SK-N-SH (cell line): ENCODE measurements around the gene ADAMTS2. TPM values are rescaled to one million over a fixed set of nuclear protein-coding genes. Genes with fewer than 3 reads are reported as not detected.

Experiments
- CTCF ChIA-PET: fragments of 300-600, 350-600 bp; formaldehyde crosslinking; extraction: SDS; loops from one replicate; lab custom pipeline; 2021; lab: Yijun Ruan, JAX
- POLR2A ChIA-PET: fragments of 350-600 bp; sonication (Branson Sonifier 250); formaldehyde crosslinking; extraction: SDS; loops from one replicate; lab custom pipeline; 2020; ENCODE audit warnings: antibody characterized with exemption, inconsistent platforms; lab: Yijun Ruan, JAX
- DNase-seq: peaks from one replicate; pipeline ENCODE4 v3.0.0; 2012
- H2AFZ ChIP-seq: fragments of 200-600 bp; sonication (generic); 2 replicates; pipeline ENCODE4 v1.8.1; 2016; ENCODE audit warnings: antibody characterized with exemption, mild to moderate bottlenecking, low read depth
- H3F3A ChIP-seq: fragments of 200-600 bp; sonication (generic); replicated peaks from 2 replicates; pipeline ENCODE3; 2016; ENCODE audit warnings: antibody characterized with exemption, mild to moderate bottlenecking; ENCODE audit not compliant: insufficient read depth
- H3K27ac ChIP-seq, 2 experiments: fragments of 200-500 bp in 1 of 2; fragments of 200-600 bp in 1 of 2; sonication (Bioruptor generic) in 1 of 2; sonication (generic), shearing (Covaris generic) in 1 of 2; 2 replicates each; pipeline versions ENCODE4 v1.5.1 to v1.6.1; 2014 to 2016; ENCODE audit warnings: low read depth in 2 of 2, inconsistent platforms in 1 of 2, low read length in 1 of 2, mild to moderate bottlenecking in 1 of 2, mixed read lengths in 1 of 2
- H3K27me3 ChIP-seq: fragments of 200-600 bp; sonication (generic), shearing (Covaris generic); 2 replicates; pipeline ENCODE4 v1.6.1; 2016; ENCODE audit warnings: mixed run types; ENCODE audit not compliant: insufficient read depth
- H3K36me3 ChIP-seq, 2 experiments: fragments of 200-500 bp in 1 of 2; fragments of 200-600 bp in 1 of 2; sonication (Bioruptor generic) in 1 of 2; sonication (generic) in 1 of 2; replicated peaks in 1 of 2; 2 replicates each; pipeline versions ENCODE3 to v1.5.1; 2014 to 2016; ENCODE audit warnings: low read length in 1 of 2, mild to moderate bottlenecking in 1 of 2; ENCODE audit not compliant: insufficient read depth in 2 of 2, control insufficient read depth in 1 of 2
- H3K4me1 ChIP-seq, 2 experiments: fragments of 200-500 bp in 1 of 2; fragments of 200-600 bp in 1 of 2; sonication (Bioruptor generic) in 1 of 2; sonication (generic), shearing (Covaris generic) in 1 of 2; 2 replicates each; pipeline versions ENCODE4 v1.5.1 to v1.6.1; 2014 to 2016; ENCODE audit warnings: low read depth in 1 of 2, low read length in 1 of 2, mixed run types in 1 of 2; ENCODE audit not compliant: insufficient read depth in 2 of 2, control insufficient read depth in 1 of 2
- H3K4me2 ChIP-seq: fragments of 200-600 bp; sonication (generic), shearing (Covaris generic); 2 replicates; pipeline ENCODE4 v1.6.1; 2017; ENCODE audit warnings: mixed run types
- H3K4me3 ChIP-seq, 2 experiments: fragments of 200-500 bp in 1 of 2; fragments of 200-600 bp in 1 of 2; sonication (Bioruptor generic) in 1 of 2; sonication (generic), shearing (Covaris generic) in 1 of 2; 2 replicates each; pipeline versions ENCODE4 v1.5.1 to v1.8.1; 2014 to 2016; ENCODE audit warnings: low read depth in 2 of 2, inconsistent platforms in 1 of 2, low read length in 1 of 2, mild to moderate bottlenecking in 1 of 2, mixed read lengths in 1 of 2, moderate library complexity in 1 of 2
- H3K79me2 ChIP-seq: fragments of 200-600 bp; sonication (generic); 2 replicates; pipeline ENCODE4 v1.8.1; 2017; ENCODE audit warnings: mild to moderate bottlenecking; ENCODE audit not compliant: insufficient read depth
- H3K9ac ChIP-seq: fragments of 200-600 bp; sonication (generic); 2 replicates; pipeline ENCODE4 v1.6.1; 2017; ENCODE audit warnings: mixed run types
- H3K9me2 ChIP-seq: fragments of 200-600 bp; sonication (generic); 2 replicates; pipeline ENCODE4 v1.6.1; 2017; ENCODE audit warnings: mixed run types
- H3K9me3 ChIP-seq: fragments of 200-600 bp; sonication (generic); 2 replicates; pipeline ENCODE4 v1.6.1; 2017; ENCODE audit warnings: mixed run types, mild to moderate bottlenecking, moderate library complexity
- H4K20me1 ChIP-seq: fragments of 200-600 bp; sonication (generic); 2 replicates; pipeline ENCODE4 v1.6.1; 2017; ENCODE audit warnings: mild to moderate bottlenecking, mixed run types; ENCODE audit not compliant: insufficient read depth
- CHD2 ChIP-seq: fragments of 150-350 bp; IDR thresholded peaks from 2 replicates; pipeline ENCODE4 v1.6.1; 2018; ENCODE audit warnings: low read length; ENCODE audit not compliant: partially characterized antibody
- ELF1 ChIP-seq: IDR thresholded peaks from 2 replicates; pipeline ENCODE4 v1.4.0; 2012
- EP300 ChIP-seq, 2 experiments: IDR thresholded peaks; 2 replicates each; pipeline versions ENCODE4 v1.4.0 to v1.6.1; 2012; ENCODE audit warnings: borderline replicate concordance in 1 of 2, low read depth in 1 of 2, low read length in 1 of 2
- EZH2phosphoT487 ChIP-seq: fragments of 200-600 bp; sonication (generic); IDR thresholded peaks from 2 replicates; pipeline ENCODE4 v1.6.1; 2017; ENCODE audit warnings: low read depth, mixed run types, mild to moderate bottlenecking, antibody characterized with exemption, moderate library complexity, borderline replicate concordance
- FOXJ3 ChIP-seq: sonication (generic); formaldehyde crosslinking; IDR thresholded peaks from 2 replicates; pipeline ENCODE4 v1.5.1; 2020; ENCODE audit warnings: mild to moderate bottlenecking, missing genetic modification reagents
- FOXM1 ChIP-seq: IDR thresholded peaks from 2 replicates; pipeline ENCODE4 v1.4.0; 2012; ENCODE audit warnings: low read depth, mild to moderate bottlenecking
- GATA2 ChIP-seq: sonication (generic); formaldehyde crosslinking; IDR thresholded peaks from 2 replicates; pipeline ENCODE4 v1.5.0; 2020; ENCODE audit warnings: mild to moderate bottlenecking, missing genetic modification reagents
- IRF3 ChIP-seq: fragments of 150-350 bp; IDR thresholded peaks from 2 replicates; pipeline ENCODE4 v1.6.1; 2016; ENCODE audit warnings: mild to moderate bottlenecking, low read depth, low read length
- NFIC ChIP-seq: IDR thresholded peaks from 2 replicates; pipeline ENCODE4 v1.4.0; 2012; ENCODE audit warnings: borderline replicate concordance
- NRF1 ChIP-seq: IDR thresholded peaks from 2 replicates; pipeline ENCODE4 v1.6.1; 2012; ENCODE audit warnings: low read depth, mild to moderate bottlenecking, low read length
- RAD21 ChIP-seq: IDR thresholded peaks from 2 replicates; pipeline ENCODE4 v1.6.1; 2012; ENCODE audit warnings: mild to moderate bottlenecking, low read length
- RCOR1 ChIP-seq: fragments of 150-350 bp; IDR thresholded peaks from 2 replicates; pipeline ENCODE4 v1.6.1; 2017; ENCODE audit warnings: antibody characterized with exemption, low read length
- REST ChIP-seq: IDR thresholded peaks from 2 replicates; pipeline ENCODE4 v1.6.1; 2012; ENCODE audit warnings: mild to moderate bottlenecking, low read depth, low read length, moderate library complexity
- RFX5 ChIP-seq: IDR thresholded peaks from 2 replicates; pipeline ENCODE4 v1.6.1; 2012; ENCODE audit warnings: mild to moderate bottlenecking, improper control_type of control experiment, low read length
- RXRA ChIP-seq: IDR thresholded peaks from 2 replicates; pipeline ENCODE4 v1.4.0; 2012; ENCODE audit warnings: low read depth, mild to moderate bottlenecking, borderline replicate concordance
- SIN3A ChIP-seq: IDR thresholded peaks from 2 replicates; pipeline ENCODE4 v1.6.1; 2012; ENCODE audit warnings: low read depth, mild to moderate bottlenecking, low read length, moderate library complexity, borderline replicate concordance
- SMC3 ChIP-seq: IDR thresholded peaks from 2 replicates; pipeline ENCODE4 v1.6.1; 2012; ENCODE audit warnings: low read depth, low read length, improper control_type of control experiment
- TEAD4 ChIP-seq: IDR thresholded peaks from 2 replicates; pipeline ENCODE4 v1.4.0; 2012; ENCODE audit warnings: mild to moderate bottlenecking, borderline replicate concordance; ENCODE audit not compliant: insufficient read depth
- USF1 ChIP-seq: IDR thresholded peaks from 2 replicates; pipeline ENCODE4 v1.4.0; 2012; ENCODE audit warnings: low read depth, borderline replicate concordance
- WGBS: methylation state at CpG from one replicate; pipeline ENCODE4 v1.1.6; 2017; ENCODE audit warnings: low lambda C conversion rate; 5-methylcytosine and 5-hydroxymethylcytosine counted together
- polyA plus RNA-seq, 3 experiments: library from polyadenylated mRNA; depleted of rRNA; stranded (reverse); fragments of >200 nt; gene quantifications; 2 replicates each; pipeline ENCODE4 v1.2.3, GENCODE V29; 2012

The ADAMTS2 gene
- polyA plus RNA-seq, 1 of the 3 experiments (the other 2 are of a cell fraction), result 0.12 TPM

- H2AFZ ChIP-seq, result no peak overlapping the region
- 59% methylated on average over 10 of the region's 10 CpGs for WGBS
- no peak overlapping the region for H3K4me2 ChIP-seq
- H3K4me3 ChIP-seq, result no peak overlapping the region
- TF ChIP-seq RFX5, result no peak
- no peak for TF ChIP-seq SMC3
- TF ChIP-seq TEAD4, result no peak
- no peak for TF ChIP-seq EP300 (IDR thresholded peaks at IDR 0.05; ENCODE audit: borderline replicate concordance in 1 of 2, low read depth in 1 of 2, low read length in 1 of 2)
- no peak for TF ChIP-seq IRF3
- TF ChIP-seq RXRA, result no peak
- H3K27me3 ChIP-seq, result no peaks in the 10 kb centered on the region
- H4K20me1 ChIP-seq, result no peaks in the 10 kb centered on the region
- ChIA-PET POLR2A (interaction anchor here (1.4 to 1.8 kb wide), 2 partner anchors 24 to 26 kb away, joined by 6 read pairs; no protein-coding TSS in a partner anchor), CTCF (interaction anchor here (0.6 to 1.4 kb wide), 5 partner anchors 11 to 182 kb away, joined by 3 to 4 read pairs (median 3); no protein-coding TSS in a partner anchor)
- peaks cover 0 to 77% of the 10 kb centered on the region in 2 experiments; a peak in 2 of 4 replicates for H3K4me1 ChIP-seq
- H3F3A ChIP-seq, result no peaks in the 10 kb centered on the region
- no peaks in the 10 kb centered on the region for H3K36me3 ChIP-seq
- no peaks in the 10 kb centered on the region for H3K9me3 ChIP-seq
- peak overlapping the region in 1 of 2 experiments; percentile 99; a peak in 2 of 4 replicates for H3K27ac ChIP-seq
- H3K9ac ChIP-seq, result no peak overlapping the region
- DNase-seq, result no peak
- H3K9me2 ChIP-seq, result no peaks in the 10 kb centered on the region
- H3K79me2 ChIP-seq, result no peaks in the 10 kb centered on the region
These were observed 33.7 kb downstream of the ADAMTS2 start for GRCh38 chr5:179311581-179311980.

- CTCF ChIA-PET, result interaction anchor here (1.1 to 1.7 kb wide), 5 partner anchors 12 to 183 kb away, joined by 3 to 9 read pairs (median 3); no protein-coding TSS in a partner anchor
- H3K27ac ChIP-seq, result peak overlapping the region in 1 of 2 experiments; percentile 99; a peak in 2 of 4 replicates
- TF ChIP-seq USF1 (no peak), ELF1 (no peak), NRF1 (no peak), RXRA (no peak), RAD21 (peak; percentile 19; the same call in 1 of the 2 replicates), EP300 (IDR thresholded peaks at IDR 0.05; ENCODE audit: borderline replicate concordance in 1 of 2, low read depth in 1 of 2, low read length in 1 of 2) (peak in 1 of 2 experiments; percentile 61; a peak in 1 of 4 replicates), RCOR1 (0 out of 2 replicates have a peak, but pooled peaks have one; percentile 21), TEAD4 (no peak), REST (no peak), CHD2 (peak; percentile 27), FOXJ3 (CRISPR knock-in tag) (no peak), EZH2phosphoT487 (no peak), GATA2 (CRISPR knock-in tag) (no peak; the same call in 1 of the 2 replicates), FOXM1 (no peak), SIN3A (no peak), NFIC (no peak)
These were observed 34.2 kb downstream of the ADAMTS2 start for GRCh38 chr5:179311091-179311470.

More at GRCh38 chr5:179311091-179311470, 34.2 kb downstream of the ADAMTS2 start:
- Histone ChIP-seq H4K20me1 (no peaks in the 10 kb centered on the region), H3F3A (no peaks in the 10 kb centered on the region), H3K4me2 (no peak overlapping the region), H3K4me1 (peaks cover 0 to 78% of the 10 kb centered on the region in 2 experiments; a peak in 2 of 4 replicates), H3K4me3 (no peak overlapping the region), H3K9me3 (no peaks in the 10 kb centered on the region), H3K36me3 (no peaks in the 10 kb centered on the region), H3K9ac (no peak overlapping the region), H3K27me3 (no peaks in the 10 kb centered on the region), H3K9me2 (no peaks in the 10 kb centered on the region), H3K79me2 (no peaks in the 10 kb centered on the region), H2AFZ (no peak overlapping the region)
- POLR2A ChIA-PET, result interaction anchor here (1.4 to 1.8 kb wide), 2 partner anchors 23 to 26 kb away, joined by 6 read pairs; no protein-coding TSS in a partner anchor
- peak; percentile 78 for DNase-seq
- 21% methylated on average over 3 of the region's 8 CpGs for WGBS
